GM13976 (cell line): ENCODE measurements around the gene NF2.

ENCODE experiments used
- DNase-seq: peaks from one replicate; pipeline ENCODE4 v3.0.0; 2012; ENCODE audit warnings: low spot score
- CTCF ChIP-seq: IDR thresholded peaks from 2 replicates; pipeline ENCODE4 v1.5.1; 2012; ENCODE audit warnings: borderline replicate concordance, mild to moderate bottlenecking; ENCODE audit not compliant: insufficient read depth; ENCODE audit errors: extremely low read depth, missing control alignments, control extremely low read depth
- in situ Hi-C: fragments of 300-500 bp; cut with MboI; formaldehyde crosslinking; loops from one replicate; pipeline ENCODE4 v1.12.0; 2022; ENCODE audit warnings: low sequenced_read_pairs, mixed read lengths, inconsistent platforms; ENCODE audit not compliant: unreplicated experiment

Gene NF2

GRCh38 chr22:29615705-29616327 lies 12.4 kb downstream of the NF2 start:
- TF ChIP-seq CTCF: no peak
- in situ Hi-C loops: no loop called here
- no peak for DNase-seq

GRCh38 chr22:29617922-29618629 lies 14.6 kb downstream of the NF2 start:
- no peak for TF ChIP-seq CTCF
- no peak for DNase-seq

GRCh38 chr22:29621761-29622526 lies 18.5 kb downstream of the NF2 start:
- no peak for DNase-seq
- in situ Hi-C loops: no loop called here
- no peak for TF ChIP-seq CTCF

More at GRCh38 chr22:29617922-29618629, 14.6 kb downstream of the NF2 start:
- in situ Hi-C loops: no loop called here

- no peak for TF ChIP-seq CTCF
- in situ Hi-C loops: no loop called here
- no peak for DNase-seq
Observed at GRCh38 chr22:29623059-29623458, 19.6 kb downstream of the NF2 start.

- in situ Hi-C loops: no loop called here
- DNase-seq: no peak
- no peak for TF ChIP-seq CTCF
Observed at GRCh38 chr22:29623553-29624169, 20.2 kb downstream of the NF2 start.
